Activated T-cell treated with anti-CD3 and anti-CD28 coated beads, Interleukin-2, amount 50 U/mL, for 48 hours (primary cell): ENCODE data around the gene CUBN.
A peak's percentile ranks its signal among the peaks of the same experiment; 100 is the strongest.

Experiments used
- DNase-seq, 2 experiments: peaks; one replicate each; pipeline ENCODE4 v3.0.0-alpha.2; 2020

Gene CUBN

GRCh38 chr10:17006631-17007417, 122.8 kb downstream of the CUBN start:
- no peak for DNase-seq

- no peak for DNase-seq
Measured at GRCh38 chr10:17005621-17006566, 123.7 kb downstream of the CUBN start.

- DNase-seq = no peak
Measured at GRCh38 chr10:17004801-17005380, 124.7 kb downstream of the CUBN start.

- DNase-seq = no peak
Measured at GRCh38 chr10:17003651-17004286, 125.8 kb downstream of the CUBN start.

GRCh38 chr10:17003151-17003550, 126.5 kb downstream of the CUBN start:
- peak; percentile 50 to 63 for DNase-seq

GRCh38 chr10:17001961-17002749, 127.5 kb downstream of the CUBN start:
- DNase-seq = peak; percentile 42 to 45

- no peak for DNase-seq
Measured at GRCh38 chr10:17001297-17001744, 128.3 kb downstream of the CUBN start.

- DNase-seq = no peak
Measured at GRCh38 chr10:16999665-17000451, 129.8 kb downstream of the CUBN start.

- DNase-seq = no peak
Measured at GRCh38 chr10:16996530-16996964, 133.1 kb downstream of the CUBN start.

- DNase-seq = no peak
Measured at GRCh38 chr10:16995867-16996529, 133.6 kb downstream of the CUBN start.

- DNase-seq = no peak
Measured at GRCh38 chr10:16993186-16993585, 136.4 kb downstream of the CUBN start.

- no peak for DNase-seq
Measured at GRCh38 chr10:16992611-16993119, 136.9 kb downstream of the CUBN start.

- DNase-seq = no peak
Measured at GRCh38 chr10:16991011-16991410, 138.6 kb downstream of the CUBN start.

- no peak for DNase-seq
Measured at GRCh38 chr10:16989826-16990293, 139.8 kb downstream of the CUBN start.

GRCh38 chr10:16988900-16989299, 140.7 kb downstream of the CUBN start:
- DNase-seq = no peak

GRCh38 chr10:16987976-16988610, 141.5 kb downstream of the CUBN start:
- DNase-seq = no peak

GRCh38 chr10:16987206-16987621, 142.4 kb downstream of the CUBN start:
- no peak for DNase-seq

GRCh38 chr10:16986406-16987205, 143.0 kb downstream of the CUBN start:
- DNase-seq = no peak

GRCh38 chr10:16986082-16986405, 143.6 kb downstream of the CUBN start:
- DNase-seq = no peak
